Body of pancreas (tissue), 4 donors: ENCODE data around the gene MYLK4.

Experiments
- POLR2A ChIP-seq, 3 donors: fragments of 450-650 bp; IDR thresholded peaks; one replicate each; pipeline ENCODE4 v1.6.1; 2016; ENCODE audit warnings: antibody characterized with exemption in 3 of 3, mild to moderate bottlenecking in 2 of 3
- TF ChIP-seq, protein P1 (sequence below), 7 experiments: fragments of 450-650 bp in 4 of 7; fragments of 200-600 bp in 3 of 7; sonication (generic) in 3 of 7; IDR thresholded peaks; one replicate each; pipeline ENCODE4 v1.5.1; 2016 to 2019; ENCODE audit warnings: antibody characterized with exemption in 7 of 7

DNA sequence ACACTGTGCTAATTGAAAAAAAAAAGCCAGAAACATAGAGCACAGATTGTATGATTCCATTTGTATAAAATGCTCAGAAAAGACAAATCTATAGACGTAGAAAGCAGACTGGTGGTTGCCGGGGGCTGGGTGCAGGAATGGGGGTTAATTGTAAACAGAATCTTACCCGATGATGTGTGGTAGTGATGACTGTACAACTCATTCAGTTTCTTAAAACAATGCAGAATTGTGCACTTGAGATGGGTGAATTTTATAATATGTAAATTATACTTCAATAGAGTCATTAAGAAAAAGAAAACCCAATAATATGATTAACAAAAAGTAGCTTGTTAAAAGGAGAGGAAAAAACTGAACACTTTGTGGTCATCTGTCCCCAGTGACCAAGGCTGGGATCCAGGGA is 3.7 kb upstream of the MYLK4 start:
- TF ChIP-seq POLR2A (IDR thresholded peaks at IDR 0.05): no peak
- TF ChIP-seq, protein P1, sequence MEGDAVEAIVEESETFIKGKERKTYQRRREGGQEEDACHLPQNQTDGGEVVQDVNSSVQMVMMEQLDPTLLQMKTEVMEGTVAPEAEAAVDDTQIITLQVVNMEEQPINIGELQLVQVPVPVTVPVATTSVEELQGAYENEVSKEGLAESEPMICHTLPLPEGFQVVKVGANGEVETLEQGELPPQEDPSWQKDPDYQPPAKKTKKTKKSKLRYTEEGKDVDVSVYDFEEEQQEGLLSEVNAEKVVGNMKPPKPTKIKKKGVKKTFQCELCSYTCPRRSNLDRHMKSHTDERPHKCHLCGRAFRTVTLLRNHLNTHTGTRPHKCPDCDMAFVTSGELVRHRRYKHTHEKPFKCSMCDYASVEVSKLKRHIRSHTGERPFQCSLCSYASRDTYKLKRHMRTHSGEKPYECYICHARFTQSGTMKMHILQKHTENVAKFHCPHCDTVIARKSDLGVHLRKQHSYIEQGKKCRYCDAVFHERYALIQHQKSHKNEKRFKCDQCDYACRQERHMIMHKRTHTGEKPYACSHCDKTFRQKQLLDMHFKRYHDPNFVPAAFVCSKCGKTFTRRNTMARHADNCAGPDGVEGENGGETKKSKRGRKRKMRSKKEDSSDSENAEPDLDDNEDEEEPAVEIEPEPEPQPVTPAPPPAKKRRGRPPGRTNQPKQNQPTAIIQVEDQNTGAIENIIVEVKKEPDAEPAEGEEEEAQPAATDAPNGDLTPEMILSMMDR (IDR thresholded peaks at IDR 0.05): no peak
